8988T (cell line): ENCODE data around the gene KIAA2012.
A peak's percentile ranks its signal among the peaks of the same experiment; 100 is the strongest.

Experiments
- DNase-seq: peaks from one replicate; pipeline ENCODE4 v3.0.0; 2011

The KIAA2012 gene

DNA sequence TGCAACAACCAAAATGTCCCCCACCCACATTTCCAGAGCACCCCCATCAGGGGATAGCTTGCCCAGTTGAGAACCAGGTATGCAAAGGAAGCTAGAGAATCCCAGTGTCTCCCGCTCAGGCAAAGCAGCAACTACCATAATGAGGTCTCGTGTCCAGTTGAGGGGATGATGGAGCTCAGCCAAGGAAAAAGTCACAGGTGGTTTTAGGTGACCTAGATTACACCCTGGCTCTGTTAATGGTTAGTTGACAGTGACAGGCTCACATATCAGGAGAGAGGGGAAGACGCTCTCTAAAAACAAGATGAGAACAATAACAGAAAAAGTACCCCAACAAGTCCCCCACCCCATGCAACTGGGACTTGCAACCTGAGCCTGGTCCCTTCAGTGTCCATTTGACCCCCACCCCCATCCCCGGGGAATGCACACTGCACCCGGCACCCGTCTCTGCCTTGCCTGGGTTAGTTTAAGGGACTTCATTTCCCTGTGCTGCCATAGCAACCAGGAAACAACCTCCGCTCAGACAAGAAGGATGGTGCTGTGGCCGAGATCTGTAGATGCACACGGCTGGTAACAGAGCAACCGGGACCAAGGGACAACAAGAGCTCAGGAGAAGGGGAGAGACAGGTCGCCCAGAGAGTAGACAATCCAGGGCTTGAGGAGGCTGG lies at the start of gene KIAA2012:
Gene KIAA2012, plus strand, starts transcription at position 519 of the 665 bp plus-strand sequence. CDS start 373 bp downstream, outside the sequence.
- DNase-seq = no peak

DNA sequence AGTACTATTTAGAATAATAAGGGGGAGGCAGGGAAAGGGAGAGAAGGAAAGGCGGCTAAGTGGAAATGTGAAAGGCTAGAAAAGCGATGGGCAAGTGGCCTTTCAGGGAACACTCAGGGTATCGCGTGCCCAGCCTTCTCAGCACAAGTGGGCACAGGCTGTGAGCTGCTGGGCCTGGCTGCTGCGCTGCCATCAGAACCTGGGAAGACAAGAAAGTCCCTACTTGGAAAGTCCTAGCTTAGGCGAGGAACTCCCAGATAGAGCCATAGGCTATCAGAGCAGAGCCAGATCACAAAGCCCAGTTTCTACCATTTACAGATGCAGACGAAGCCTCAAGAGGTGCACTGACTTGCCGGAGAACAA lies 49.2 kb upstream of the KIAA2012 start:
- DNase-seq = no peak

DNA sequence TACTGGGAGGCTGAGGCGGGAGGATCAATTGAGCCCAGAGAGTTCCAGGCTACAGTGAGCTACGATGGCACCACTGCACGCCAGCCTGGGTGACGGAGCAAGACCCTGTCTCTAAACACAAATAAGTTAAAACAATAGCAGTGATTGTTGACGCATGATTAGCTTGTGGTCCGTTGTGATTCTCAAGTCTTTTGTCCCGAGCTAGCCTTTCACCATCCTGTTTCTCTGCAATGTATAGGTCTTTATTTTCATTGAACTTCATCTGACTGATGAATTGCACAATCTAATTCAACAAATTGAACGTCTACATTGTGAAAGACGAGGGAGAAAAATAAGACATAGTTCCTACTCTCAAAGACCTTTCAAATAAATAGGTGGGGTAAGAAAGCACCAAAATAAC lies 48.2 kb upstream of the KIAA2012 start:
- no peak for DNase-seq

DNA sequence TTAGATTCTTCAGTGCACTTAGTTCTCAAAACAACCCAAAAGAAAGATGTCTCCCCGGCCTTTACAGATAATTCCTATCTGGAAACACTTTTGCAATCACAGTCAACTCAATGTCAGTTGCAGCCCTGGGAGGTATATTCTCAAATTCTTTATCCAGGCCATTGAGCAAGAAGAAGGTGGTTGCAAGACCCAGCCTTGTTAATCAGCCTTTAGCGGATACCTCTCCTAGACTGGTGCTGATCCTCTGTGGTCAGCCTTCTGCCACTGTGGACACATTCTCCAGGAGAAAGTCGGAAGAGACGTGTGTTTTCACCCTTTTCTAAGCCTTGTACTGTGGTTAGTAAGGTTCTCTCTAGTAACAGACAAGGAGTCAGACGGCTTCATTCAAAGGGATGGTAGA lies 47.2 kb upstream of the KIAA2012 start:
- no peak for DNase-seq

DNA sequence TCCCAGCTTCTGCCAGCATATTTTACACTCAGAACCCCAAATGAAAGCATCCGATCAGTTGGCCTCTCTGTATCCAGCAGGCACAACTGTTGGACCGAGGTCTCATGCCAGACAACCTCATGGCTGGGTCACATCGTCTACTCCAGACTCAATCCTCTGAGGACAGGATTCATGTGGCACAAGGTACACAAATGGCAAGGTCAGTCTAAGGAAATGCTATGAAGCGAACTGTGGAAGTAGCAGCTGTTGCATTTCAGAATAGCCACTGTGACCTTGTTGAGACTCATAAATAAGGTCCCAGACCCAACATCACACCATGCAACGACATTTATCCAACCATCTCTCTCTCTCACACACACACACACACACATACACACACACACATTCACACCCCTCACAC lies 46.5 kb upstream of the KIAA2012 start:
- DNase-seq = no peak

DNA sequence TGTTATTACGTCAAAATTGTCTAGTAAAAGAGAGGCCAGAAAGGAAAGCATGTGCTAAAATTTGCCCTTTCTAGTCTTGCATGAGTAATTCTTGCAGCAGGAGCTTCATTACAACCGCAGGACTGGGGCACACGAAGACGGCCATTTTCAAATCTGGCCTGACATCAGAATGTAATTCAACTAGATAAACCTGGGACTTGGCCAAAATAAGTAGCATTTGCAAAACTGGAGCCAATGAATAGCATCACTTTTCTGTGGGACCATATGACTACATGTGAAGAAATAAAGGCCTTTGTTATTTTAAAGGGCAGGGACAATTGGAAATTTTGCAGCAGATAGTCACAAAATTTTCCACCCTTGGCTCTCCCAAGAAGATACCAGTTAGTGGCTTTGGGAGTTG lies 42.4 kb upstream of the KIAA2012 start:
- no peak for DNase-seq

DNA sequence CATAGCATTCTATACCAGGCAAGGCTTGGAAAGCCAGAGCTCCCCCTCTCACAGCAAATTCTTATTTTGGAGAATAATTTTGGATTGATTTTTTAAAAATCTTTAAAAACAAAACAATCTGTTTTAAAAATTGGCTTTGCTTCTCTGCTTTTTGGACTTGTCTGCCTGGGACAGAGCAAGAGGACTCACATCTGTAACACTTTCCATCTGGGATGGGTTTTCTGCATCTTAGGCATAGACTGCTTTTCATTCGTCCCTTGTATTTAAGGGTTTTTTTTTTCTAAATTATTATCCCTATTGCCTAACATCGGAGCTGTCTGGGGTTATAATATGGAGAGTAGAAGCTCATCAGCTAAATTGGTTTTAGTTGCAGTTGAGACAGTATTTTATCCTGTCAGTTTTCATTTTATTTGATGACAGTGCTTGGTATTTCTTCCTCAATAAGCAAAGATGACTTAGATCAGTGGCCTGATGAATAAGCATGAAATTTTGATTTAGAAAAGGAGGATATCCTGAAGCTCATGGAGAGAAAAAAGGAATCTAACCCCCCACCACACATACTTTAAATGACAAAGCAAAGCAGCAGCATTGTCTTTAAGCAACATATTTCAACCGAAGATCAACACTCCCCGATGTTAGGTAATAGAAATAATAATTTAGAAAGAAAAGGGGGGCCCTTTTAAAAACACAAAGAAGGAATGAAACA lies 41.7 kb upstream of the KIAA2012 start:
- no peak for DNase-seq

DNA sequence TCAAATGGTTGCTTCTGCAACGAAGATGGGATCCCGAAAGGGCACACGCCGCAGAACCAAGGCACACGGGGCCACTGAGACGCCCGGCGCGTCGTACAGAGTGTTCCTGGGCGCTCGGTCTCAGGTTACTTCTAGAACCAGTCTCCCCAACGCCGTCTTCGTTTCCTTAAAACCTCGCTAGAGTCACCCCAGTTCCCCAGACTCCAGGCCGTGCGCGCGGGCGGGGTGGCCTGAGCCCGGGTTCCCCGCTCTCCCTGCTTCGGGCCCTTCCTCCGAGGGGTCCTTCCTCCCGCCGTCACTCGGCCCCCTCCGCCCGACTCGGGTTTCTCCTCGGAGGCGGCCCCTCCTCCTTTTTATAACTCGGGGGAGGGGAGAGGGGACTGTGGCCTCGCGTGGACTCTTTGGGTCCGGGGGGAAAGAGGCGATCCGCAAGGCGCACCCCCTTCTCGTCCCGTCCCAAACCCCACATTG lies 40.2 kb upstream of the KIAA2012 start:
- DNase-seq = peak; percentile 71

DNA sequence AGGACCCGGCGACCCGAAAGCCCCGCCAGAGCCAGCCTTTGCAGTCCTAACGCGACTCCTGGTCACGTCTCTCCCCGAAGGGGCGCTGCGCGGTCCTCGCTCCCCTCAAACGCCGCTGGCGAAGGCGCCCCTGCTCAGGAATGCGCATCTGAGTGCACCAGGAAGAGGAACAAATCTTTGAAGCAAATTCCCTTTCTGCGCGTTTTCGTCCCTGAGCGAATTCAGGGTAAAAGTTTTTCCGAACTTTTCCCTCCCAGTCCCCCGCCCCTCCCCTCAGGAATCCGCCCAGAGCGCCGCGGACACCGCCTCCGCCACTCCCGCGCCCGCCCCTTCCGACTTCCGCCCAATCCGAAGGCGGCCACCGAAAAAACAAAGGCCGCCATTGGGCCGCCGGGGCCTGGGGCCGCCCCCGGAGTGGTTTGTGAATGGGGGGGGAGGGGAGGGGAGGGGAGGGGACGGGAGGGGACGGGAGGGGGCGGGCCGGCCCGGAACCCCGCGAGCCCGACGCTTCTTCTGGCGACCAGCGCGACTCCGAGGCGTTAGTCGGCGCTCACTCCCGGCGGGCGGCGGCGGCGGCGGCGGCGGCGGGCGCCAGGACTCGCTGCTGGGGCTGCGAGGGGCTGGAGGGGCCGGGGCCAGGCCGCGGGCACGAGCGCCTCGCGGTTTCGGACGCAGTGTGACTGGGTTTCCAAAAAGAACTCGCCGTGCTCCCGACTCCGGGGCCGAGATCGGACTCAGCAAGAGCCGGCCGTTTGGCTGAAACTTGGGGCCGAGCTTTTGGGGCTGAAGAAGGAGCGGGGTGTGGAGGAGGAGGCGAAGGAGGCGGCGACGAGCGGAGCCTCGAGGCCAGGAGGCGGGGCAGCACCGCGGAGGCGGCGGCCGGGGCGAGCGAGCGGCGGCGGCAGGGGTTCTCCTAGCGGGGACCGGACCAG lies 39.5 kb upstream of the KIAA2012 start, which contains the start of gene FZD7:
Gene FZD7, plus strand, starts transcription at position 539 of the 932 bp plus-strand sequence. CDS start 793 bp downstream, outside the sequence.
- peak; percentile 76 for DNase-seq

DNA sequence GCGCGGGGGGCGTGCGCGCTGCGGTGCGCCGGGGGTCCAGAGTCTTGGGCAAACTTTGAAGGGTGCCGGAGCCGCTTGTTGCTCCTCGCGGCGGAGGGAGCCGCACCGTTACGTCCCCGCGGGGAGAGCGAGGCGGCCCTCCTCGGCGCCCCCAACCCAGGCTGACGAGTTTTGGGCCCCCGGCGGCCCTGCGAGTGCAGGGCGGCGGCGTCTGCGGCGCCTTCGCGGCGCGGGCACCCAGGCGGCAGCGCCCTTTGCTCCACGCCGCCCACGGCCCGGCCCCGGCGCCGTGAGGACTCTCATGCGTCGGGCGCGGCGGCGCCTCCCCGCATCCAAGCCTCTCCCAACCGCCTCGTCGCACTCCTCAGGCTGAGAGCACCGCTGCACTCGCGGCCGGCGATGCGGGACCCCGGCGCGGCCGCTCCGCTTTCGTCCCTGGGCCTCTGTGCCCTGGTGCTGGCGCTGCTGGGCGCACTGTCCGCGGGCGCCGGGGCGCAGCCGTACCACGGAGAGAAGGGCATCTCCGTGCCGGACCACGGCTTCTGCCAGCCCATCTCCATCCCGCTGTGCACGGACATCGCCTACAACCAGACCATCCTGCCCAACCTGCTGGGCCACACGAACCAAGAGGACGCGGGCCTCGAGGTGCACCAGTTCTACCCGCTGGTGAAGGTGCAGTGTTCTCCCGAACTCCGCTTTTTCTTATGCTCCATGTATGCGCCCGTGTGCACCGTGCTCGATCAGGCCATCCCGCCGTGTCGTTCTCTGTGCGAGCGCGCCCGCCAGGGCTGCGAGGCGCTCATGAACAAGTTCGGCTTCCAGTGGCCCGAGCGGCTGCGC lies 38.6 kb upstream of the KIAA2012 start:
- DNase-seq = peak; percentile 51

DNA sequence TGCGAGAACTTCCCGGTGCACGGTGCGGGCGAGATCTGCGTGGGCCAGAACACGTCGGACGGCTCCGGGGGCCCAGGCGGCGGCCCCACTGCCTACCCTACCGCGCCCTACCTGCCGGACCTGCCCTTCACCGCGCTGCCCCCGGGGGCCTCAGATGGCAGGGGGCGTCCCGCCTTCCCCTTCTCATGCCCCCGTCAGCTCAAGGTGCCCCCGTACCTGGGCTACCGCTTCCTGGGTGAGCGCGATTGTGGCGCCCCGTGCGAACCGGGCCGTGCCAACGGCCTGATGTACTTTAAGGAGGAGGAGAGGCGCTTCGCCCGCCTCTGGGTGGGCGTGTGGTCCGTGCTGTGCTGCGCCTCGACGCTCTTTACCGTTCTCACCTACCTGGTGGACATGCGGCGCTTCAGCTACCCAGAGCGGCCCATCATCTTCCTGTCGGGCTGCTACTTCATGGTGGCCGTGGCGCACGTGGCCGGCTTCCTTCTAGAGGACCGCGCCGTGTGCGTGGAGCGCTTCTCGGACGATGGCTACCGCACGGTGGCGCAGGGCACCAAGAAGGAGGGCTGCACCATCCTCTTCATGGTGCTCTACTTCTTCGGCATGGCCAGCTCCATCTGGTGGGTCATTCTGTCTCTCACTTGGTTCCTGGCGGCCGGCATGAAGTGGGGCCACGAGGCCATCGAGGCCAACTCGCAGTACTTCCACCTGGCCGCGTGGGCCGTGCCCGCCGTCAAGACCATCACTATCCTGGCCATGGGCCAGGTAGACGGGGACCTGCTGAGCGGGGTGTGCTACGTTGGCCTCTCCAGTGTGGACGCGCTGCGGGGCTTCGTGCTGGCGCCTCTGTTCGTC lies 37.7 kb upstream of the KIAA2012 start:
- no peak for DNase-seq

DNA sequence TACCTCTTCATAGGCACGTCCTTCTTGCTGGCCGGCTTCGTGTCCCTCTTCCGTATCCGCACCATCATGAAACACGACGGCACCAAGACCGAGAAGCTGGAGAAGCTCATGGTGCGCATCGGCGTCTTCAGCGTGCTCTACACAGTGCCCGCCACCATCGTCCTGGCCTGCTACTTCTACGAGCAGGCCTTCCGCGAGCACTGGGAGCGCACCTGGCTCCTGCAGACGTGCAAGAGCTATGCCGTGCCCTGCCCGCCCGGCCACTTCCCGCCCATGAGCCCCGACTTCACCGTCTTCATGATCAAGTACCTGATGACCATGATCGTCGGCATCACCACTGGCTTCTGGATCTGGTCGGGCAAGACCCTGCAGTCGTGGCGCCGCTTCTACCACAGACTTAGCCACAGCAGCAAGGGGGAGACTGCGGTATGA lies 37.1 kb upstream of the KIAA2012 start:
- no peak for DNase-seq

DNA sequence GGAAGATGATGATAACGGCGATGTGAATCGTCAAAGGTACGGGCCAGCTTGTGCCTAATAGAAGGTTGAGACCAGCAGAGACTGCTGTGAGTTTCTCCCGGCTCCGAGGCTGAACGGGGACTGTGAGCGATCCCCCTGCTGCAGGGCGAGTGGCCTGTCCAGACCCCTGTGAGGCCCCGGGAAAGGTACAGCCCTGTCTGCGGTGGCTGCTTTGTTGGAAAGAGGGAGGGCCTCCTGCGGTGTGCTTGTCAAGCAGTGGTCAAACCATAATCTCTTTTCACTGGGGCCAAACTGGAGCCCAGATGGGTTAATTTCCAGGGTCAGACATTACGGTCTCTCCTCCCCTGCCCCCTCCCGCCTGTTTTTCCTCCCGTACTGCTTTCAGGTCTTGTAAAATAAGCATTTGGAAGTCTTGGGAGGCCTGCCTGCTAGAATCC lies 36.4 kb upstream of the KIAA2012 start:
- DNase-seq = no peak

DNA sequence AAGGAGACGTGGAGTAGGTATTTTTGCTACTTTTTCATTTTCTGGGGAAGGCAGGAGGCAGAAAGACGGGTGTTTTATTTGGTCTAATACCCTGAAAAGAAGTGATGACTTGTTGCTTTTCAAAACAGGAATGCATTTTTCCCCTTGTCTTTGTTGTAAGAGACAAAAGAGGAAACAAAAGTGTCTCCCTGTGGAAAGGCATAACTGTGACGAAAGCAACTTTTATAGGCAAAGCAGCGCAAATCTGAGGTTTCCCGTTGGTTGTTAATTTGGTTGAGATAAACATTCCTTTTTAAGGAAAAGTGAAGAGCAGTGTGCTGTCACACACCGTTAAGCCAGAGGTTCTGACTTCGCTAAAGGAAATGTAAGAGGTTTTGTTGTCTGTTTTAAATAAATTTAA lies 36.0 kb upstream of the KIAA2012 start:
- no peak for DNase-seq

DNA sequence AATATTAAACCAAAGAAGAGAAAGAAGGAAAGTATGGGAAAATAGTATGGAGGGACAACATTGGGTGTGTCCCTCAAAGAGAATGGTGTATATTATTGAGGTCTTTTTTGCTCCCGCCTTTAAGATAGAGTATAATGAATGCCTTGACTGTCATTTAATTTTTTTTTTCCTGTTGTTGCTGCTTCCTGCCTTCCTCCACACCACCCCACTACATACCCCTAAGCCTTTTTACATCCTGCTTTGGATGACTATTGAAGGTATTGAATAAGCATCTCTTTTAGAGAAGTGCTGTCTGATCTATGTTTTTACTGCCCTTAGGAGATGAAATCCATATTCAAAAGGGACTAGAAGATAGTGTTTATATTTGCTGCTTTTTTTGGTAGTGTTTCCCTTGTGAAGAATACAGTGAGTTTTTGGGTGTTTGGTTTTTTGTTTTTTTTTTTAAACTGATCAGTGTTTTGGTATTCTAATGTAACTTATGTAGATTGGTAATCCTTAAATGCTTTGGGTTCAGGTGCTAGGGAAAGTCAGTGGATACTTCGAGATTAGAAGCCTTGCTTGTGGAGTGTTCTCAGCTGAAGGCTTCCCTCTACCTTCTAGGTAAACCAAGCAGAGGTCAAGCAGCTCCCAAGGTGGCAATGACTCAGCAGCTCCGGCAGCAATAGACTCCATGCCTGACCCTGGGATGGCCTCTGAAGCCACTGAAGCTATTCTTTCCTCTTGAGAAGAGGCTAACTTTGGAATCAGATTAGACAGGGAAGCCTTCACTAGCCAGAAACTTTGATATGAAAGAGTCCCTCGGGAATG lies 34.4 kb upstream of the KIAA2012 start:
- no peak for DNase-seq

DNA sequence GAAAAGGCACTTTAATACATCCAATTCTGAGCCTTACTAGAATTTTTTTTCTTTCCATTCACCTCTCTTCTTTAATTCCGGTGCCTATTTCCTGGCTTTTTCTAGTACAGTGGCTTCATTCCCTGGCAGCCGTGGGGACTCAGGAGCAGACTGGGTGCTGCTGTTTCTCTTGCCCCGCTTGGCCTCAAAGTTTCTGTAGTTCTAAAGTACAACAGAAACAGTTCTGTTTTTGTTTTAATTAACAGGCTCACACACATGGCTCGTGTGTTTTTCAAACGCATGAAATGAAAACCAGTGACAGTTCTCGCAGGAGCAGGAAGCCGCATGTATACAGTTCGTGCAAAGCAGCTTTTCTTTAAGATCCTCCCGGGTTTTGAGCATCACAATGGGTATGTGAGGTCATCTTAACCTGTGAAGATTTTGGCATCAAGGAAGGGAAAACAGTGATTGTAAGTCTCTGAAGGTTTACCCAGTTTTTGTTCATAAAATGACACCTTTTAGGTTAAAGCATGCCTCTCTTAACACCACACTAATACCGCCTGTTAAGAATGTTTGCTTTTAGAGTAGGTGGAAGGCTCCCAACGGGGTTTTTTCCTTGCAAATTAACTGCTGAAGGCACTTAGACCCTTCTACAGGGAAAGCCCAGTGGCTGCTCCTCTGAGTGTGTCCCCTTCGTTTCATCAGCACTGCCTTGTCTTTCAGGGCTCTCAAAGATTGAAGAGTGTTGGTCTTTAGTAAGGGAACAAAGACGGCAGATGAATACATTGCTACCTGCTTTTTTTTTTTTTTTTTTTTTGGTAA lies 33.6 kb upstream of the KIAA2012 start:
- DNase-seq = no peak

DNA sequence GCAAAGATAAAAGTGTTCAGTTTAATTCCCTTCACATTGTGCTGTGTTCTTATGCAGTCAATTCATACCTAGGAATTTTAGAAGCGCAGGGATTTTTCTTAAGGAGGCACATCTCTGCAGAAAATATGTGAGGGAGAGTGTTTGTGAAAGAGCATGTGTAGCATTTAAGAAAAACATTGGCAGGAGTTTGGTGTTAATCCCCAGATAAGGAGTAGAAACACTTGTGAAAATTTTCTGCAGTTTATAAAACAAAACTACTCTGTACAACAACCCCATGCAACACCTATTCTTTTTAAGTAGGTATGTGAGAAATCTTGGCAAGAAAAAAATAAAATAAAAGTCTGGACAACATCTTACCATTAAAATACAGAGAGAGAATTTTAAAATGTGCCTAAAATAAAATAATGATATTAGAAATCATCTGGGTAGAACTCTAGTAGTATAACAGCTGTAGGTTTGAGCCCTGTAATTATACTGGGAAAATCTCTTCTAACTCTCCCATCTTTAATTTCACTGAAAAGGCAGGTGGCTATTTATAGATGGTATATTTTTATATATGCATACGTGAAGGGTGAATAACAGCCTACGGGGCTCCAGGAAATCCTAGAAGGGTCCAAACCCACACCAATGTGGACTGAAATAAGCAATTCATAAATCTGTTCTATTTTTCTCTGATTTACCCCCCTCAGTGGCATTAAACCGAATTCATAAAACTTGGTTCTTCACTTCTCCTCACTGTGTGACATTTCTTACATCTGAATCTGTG lies 32.8 kb upstream of the KIAA2012 start:
- DNase-seq = no peak

DNA sequence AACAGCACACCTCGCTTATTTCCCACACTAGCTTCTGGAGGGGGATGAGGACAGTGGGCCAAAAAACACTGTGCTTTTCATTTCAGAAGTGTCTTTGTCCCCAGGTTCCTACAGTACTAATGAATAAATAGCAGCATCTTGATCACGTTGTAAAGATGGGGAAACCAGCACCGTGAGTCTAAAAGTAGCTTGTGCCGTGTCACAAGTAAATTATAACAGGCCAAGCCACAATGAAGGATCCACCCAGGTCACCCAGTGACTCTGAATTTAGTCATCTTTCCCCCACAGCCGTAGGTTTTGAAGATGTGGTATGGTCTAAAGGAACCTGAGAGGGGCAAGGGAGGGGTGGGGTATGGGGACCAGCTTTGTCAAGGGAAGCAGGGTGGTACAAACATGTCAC lies 30.6 kb upstream of the KIAA2012 start:
- no peak for DNase-seq

DNA sequence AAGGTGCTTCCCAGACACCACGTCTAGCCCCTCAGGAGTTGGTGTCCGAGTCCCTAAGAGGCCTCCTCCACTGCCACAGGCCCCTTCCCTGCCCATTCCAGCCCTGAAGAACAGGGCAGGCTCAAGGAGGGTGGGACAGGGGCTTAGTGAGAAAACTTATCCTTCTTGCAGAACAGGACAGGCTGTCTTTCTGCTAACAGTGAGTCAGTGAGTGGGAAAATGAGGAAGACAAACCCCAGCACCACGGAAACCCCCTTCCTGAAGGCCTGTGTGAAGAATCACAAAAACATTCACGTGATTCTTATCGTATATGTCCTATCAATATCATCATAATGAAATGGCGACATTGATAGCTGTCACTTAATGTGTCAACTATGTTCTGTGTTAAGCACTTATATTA lies 29.6 kb upstream of the KIAA2012 start:
- DNase-seq = no peak
